NCI-H524 treated with DMSO at 0.1 percent for 48 hours (cell line): ENCODE data around the gene VAV2.

Experiments used
- DNase-seq: peaks from one replicate; lab custom pipeline; 2025; lab: John Stamatoyannopoulos, UW

The VAV2 gene

GRCh38 chr9:133891741-133892140, 100.4 kb downstream of the VAV2 start:
- DNase-seq = no peak

DNA sequence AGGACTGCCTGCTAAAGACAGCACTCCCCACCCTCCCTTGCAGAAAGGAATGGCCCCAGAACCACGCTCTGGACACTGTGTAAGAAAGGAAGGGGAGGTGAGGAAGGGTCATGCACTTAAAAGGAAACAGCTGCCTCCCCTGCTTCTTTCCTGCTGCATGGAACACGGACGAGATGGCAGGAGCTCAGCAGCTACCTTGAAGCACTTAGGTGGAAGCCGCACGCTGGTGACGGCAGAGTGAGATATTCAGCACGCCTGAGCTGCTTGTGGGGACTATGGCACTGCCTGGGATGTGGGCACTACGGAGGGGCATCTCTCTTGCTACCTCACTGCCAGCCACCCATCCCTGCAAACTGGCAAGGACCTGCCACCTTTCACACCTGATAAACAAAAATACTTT, 101.5 kb downstream of the VAV2 start:
- no peak for DNase-seq

GRCh38 chr9:133889584-133890301, 102.4 kb downstream of the VAV2 start:
- no peak for DNase-seq

DNA sequence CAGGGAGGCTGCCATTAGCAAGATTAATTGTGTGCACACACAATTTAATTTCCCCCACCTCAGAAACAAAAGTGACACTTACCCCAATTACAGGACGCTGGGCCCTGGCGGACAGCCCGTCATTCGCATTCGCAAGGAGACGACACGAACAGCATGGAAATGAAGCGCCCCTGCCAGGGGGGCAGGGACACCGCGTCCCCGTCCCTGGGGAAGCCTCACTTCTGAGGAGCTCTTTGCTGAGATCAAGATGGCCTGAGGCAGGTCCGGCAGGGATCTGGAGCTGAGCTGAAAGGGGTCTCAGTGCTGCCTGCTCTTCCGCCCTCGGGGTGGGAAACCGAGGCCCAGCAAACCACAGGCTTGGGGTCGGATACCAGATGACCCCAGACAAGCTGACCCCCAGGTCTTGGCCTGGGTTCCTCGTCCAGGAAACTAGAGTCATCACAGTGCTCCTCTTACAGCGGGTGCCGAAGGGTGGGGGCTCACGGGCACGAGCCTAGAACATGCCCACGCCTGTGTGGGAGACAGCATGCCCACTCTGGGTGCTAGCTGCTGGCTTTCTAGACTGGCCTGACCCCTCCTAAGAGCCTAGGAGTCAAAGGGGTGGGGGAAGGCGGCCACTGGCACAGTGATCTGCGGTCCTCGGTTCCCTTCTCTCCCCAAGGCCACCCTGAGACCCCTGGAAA, 103.2 kb downstream of the VAV2 start:
- DNase-seq = no peak

GRCh38 chr9:133888048-133888808, 103.9 kb downstream of the VAV2 start:
- no peak for DNase-seq

GRCh38 chr9:133887540-133888047, 104.5 kb downstream of the VAV2 start:
- DNase-seq = no peak

DNA sequence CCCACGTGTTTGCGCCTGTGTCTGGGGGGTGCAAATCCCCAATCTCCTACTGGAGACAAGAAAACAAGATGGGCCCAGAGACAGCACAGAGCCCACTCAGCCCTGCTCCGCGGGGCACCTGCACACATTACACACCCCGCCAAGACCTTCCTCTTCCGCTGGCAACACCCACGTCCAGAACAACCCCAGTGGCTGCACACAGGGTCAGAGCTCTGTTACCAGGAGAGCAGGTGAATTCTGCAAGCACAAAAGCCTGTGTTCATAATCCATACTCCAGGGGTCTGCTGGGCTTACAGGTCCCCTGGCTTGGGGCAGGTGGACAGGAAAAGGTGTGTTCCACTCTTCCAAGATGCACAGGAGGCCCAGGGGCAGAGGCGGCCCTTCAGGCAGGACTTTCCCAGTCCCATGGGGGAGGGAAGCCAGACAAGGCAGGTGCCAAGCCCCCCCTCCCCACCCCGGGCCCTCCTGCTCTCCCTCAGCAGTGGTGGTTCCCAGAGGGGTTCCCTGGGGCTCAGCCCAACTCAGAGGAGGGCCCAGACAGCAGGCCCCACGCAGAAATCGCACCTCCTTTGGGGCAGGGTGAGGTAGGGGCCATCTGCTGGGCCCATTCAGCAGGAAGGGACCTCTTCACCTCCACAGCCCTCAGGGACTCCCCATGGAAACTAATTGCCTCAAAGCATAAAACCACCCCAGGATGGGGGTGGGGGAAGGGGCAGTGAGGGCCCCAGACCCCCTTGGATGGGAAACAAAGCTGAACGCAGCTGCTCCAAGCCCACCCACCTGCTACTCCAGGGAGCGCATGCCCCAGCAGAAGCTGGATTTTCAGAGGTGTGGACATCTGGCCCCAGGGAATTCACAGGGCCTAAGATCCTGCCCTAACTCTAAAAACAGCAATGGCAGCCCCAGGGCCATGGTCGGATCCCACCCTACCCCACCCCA, 105.3 kb downstream of the VAV2 start:
- no peak for DNase-seq

- DNase-seq = no peak
These were observed 107.0 kb downstream of the VAV2 start for GRCh38 chr9:133884907-133885744.

- DNase-seq = peak; percentile 87
These were observed 109.0 kb downstream of the VAV2 start for GRCh38 chr9:133882849-133883755.

DNA sequence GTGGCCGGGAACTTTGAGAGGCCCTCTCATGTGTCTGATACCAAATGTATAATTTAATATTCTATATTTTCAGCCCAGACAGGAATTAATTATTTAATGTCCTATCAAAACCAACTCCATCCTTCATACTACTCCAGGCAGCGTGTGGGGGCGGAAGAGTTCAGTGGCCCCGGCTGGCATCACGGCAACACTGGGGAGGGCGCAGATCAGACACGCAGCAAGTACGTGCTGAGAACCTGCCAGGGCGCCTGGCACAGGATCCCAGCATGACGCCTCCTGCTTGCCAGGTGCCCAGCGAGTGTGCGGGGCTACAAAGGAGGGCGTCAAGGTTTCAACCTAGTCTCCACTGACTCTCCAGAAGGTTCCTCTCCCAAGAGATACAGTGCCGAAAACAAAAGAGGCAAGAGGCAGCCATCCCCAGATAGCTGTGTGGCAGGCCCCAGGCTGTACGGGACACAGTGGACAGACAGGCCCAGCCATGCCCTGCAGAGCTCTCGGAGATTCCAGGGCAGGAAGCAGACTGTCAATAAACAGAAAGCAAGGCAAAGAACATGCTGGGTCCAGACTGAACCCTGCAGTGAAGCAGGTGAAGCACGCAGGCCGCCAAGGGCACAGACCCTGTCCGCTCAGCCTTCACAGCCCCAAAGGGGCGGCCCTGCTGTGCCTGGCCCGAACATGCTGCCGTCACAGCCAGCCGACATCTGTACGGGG, 110.3 kb downstream of the VAV2 start:
- DNase-seq = no peak

DNA sequence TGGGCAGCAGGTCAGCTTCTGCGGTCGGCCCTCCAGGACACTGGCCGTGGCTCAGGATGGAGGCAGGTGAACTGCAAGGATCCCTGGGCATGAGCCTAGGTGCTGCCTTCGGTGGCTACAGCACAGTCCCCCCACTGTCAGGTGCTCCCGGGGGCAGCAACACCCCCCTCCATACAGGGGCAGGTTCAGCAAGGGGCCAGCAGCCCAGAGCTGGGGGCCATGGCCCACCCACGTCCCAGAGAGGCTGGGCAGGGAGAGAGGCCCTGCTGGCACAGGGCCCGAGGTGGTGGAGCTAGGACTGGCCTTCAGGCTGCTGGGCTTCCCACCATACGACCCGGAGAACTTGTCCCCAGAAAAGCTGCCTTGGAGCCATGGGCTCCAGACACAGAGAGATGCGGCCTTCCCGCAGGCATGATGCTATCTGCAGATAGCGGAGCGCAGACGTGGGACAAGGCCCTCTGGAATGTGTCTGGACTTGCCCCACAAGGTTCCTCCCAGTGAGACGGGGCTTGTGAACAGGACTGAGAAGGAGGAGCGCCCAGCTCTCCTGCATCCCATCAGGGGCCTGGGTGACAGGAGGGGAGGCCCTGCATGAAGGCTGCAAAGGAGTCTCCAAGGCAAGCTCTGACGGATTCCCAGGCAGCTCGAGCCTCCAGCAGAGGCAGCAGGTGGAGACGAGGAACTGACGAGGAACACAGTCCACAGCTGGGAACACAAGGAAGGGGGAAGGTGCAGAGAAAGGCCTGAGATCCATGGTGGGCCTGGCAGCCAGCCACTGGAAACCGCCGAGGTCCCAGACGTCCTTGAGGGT, 111.1 kb downstream of the VAV2 start:
- DNase-seq = no peak

- DNase-seq = no peak
These were observed 112.0 kb downstream of the VAV2 start for GRCh38 chr9:133880136-133880535.

DNA sequence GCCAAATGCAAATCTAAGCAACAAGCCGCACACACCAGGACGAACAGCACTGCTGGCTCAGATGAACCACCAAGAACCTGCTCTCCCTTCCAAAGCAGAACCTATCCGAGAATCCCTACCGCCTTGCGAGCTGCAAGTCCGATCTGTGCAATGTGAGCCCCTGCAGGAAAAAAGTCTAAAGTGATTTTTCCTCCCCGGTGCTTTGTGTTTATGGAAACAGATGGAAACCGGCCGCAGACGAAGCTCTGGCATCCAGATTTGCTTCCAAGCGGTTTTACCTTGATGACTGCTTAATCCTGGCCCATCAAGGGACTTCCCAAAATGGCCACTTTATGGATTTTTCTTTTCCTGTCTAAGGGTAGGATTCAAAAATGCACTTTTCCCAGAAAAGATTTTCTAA, 112.5 kb downstream of the VAV2 start:
- no peak for DNase-seq

GRCh38 chr9:133878402-133878801, 113.7 kb downstream of the VAV2 start:
- no peak for DNase-seq

DNA sequence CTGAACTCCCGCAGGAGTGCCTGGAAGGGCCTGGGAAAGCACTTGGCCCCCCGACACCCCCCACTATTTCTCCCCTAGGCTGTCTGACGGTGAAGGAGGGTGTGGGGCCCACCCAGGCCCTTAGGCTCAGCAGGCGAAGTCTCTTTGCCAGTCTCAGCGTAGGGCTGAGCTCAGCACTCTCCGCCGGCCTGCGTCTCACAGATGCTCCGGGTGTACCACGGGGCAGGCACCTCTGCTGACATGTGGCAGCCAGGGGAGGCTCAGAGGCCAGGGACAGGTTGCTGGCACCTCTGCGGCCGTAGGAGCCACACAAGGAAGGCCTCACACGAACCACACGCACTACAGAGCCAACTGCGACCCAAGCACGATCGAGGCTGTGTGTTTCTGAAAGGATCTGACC, 114.2 kb downstream of the VAV2 start:
- no peak for DNase-seq

DNA sequence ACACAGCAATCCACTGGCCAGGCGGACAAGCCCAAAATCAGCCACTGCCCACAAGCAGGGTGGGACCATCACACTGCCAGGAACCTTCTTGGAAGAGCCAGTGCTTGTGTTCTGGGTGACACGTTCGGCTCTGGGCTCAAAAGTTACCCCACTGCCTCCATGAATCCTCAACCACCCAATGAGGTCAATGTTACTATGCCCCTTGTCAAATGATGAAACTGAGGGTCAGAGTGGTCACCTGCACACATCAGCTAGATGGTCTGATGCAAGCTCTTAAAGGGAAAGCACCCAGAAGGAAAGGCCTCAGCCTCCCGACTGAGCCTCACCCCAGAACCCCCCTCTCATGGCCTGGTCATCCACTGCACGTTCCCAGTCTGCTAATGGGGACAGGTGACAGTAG, 114.8 kb downstream of the VAV2 start:
- DNase-seq = no peak

DNA sequence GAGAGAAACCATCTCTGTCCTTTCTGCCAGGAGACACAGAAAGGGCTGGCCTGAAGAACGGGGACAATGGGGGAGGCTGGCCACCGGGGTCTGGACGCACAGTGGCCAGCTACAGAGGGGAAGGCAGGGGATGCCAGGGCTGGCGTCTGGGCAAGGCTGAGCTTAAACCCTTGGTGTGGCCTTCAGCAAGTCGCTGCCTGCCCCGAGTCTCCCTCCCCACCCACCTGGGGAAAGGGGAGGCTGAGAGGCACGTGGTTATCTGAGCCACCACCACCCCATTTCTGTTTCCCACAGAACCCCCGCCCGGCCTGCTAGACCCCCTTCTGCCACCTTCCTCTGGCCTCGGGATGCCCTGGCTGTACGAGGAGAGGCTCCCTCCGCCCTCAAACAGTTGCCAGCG, 115.3 kb downstream of the VAV2 start:
- DNase-seq = no peak

- DNase-seq = no peak
These were observed 116.0 kb downstream of the VAV2 start for GRCh38 chr9:133876144-133876543.
